Measurements from ENCODE around the gene SNX3. TPM values are rescaled to one million over a fixed set of nuclear protein-coding genes. Genes with fewer than 3 reads are reported as not detected.

The SNX3 gene
- polyA plus RNA-seq, 1 experiment, result 406 TPM

DNA sequence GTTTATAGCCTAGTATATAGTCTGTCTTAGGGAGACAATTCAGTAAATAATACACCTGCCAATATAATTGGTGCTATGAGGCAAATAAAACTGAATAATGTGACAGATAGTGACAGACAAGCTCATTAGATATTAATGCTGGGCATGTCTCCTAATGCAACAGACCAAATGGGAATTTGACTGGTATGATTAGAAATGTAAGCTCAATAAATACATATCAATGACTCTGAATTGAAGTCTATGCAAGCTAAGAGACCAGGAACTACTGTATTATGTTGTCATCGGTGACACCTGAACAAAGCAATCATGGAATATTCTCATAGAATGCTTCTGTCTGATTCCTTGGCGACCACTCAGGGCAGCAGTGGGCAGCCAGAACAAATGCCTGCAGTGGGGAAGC is 2.5 kb upstream of the SNX3 start:
- H3K4me3 ChIP-seq (ENCODE audit: low read depth, low read length), result no peak overlapping the region
- POLR2A ChIA-PET, result no interaction called here
- H3K27me3 ChIP-seq (ENCODE audit: control insufficient read depth, insufficient read depth, low read length), result no peaks in the 10 kb centered on the region
- CTCF ChIA-PET, result interaction anchor here (0.6 kb wide), 1 partner anchor 110 kb away, joined by 4 read pairs; no protein-coding TSS in a partner anchor
- no peak for DNase-seq (ENCODE audit: low read depth, low spot score)
- no peak overlapping the region for H3K27ac ChIP-seq (ENCODE audit: low read depth, low read length)
- TF ChIP-seq, protein P1, sequence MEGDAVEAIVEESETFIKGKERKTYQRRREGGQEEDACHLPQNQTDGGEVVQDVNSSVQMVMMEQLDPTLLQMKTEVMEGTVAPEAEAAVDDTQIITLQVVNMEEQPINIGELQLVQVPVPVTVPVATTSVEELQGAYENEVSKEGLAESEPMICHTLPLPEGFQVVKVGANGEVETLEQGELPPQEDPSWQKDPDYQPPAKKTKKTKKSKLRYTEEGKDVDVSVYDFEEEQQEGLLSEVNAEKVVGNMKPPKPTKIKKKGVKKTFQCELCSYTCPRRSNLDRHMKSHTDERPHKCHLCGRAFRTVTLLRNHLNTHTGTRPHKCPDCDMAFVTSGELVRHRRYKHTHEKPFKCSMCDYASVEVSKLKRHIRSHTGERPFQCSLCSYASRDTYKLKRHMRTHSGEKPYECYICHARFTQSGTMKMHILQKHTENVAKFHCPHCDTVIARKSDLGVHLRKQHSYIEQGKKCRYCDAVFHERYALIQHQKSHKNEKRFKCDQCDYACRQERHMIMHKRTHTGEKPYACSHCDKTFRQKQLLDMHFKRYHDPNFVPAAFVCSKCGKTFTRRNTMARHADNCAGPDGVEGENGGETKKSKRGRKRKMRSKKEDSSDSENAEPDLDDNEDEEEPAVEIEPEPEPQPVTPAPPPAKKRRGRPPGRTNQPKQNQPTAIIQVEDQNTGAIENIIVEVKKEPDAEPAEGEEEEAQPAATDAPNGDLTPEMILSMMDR (IDR thresholded peaks at IDR 0.05; ENCODE audit: low read depth, low read length), result no peak
- peaks cover 4% of the 10 kb centered on the region; the same call in 1 of the 2 replicates for H3K9me3 ChIP-seq (ENCODE audit: control insufficient read depth, insufficient read depth, low read length)

DNA sequence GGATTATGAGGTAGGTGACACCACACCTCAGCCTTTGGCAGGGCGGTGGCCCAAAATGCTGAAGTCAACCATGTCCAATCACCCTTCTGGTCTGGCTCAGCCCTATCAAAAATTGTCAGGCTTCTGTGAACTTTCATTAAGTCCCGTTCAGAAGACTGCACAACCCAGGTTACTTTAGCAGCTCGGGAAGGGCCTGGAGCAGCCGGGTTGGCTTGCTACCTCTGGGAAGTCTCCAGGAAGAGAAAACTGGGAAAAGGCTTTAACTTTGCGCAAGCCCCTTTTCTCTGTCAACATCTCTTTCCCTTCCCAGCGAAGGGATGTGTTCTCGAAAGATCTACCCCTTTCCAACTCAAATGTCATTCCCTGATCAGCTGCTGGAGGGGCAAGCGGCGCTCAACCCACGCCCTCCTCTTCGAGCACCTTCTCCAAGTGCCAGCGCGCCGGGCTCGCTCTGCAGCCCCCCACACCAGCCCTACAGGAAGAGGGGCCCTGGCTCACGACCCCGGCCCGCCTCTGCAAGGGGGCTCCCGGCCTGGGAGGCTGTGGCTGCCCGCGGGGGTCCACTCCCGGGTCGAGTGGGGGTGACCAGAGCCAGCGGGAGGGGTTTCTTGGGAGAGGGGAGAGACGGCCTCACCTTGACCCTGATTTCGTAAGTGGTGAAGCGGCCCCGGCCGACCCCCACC is 573 bp downstream of the SNX3 start:
- POLR2A ChIA-PET, result interaction anchor here (0.5 to 1.6 kb wide), 4 partner anchors 12 to 61 kb away, joined by 3 to 9 read pairs (median 6); partner anchors contain the start of gene AFG1L
- TF ChIP-seq, protein P1 (IDR thresholded peaks at IDR 0.05; ENCODE audit: low read depth, low read length), result no peak

DNA sequence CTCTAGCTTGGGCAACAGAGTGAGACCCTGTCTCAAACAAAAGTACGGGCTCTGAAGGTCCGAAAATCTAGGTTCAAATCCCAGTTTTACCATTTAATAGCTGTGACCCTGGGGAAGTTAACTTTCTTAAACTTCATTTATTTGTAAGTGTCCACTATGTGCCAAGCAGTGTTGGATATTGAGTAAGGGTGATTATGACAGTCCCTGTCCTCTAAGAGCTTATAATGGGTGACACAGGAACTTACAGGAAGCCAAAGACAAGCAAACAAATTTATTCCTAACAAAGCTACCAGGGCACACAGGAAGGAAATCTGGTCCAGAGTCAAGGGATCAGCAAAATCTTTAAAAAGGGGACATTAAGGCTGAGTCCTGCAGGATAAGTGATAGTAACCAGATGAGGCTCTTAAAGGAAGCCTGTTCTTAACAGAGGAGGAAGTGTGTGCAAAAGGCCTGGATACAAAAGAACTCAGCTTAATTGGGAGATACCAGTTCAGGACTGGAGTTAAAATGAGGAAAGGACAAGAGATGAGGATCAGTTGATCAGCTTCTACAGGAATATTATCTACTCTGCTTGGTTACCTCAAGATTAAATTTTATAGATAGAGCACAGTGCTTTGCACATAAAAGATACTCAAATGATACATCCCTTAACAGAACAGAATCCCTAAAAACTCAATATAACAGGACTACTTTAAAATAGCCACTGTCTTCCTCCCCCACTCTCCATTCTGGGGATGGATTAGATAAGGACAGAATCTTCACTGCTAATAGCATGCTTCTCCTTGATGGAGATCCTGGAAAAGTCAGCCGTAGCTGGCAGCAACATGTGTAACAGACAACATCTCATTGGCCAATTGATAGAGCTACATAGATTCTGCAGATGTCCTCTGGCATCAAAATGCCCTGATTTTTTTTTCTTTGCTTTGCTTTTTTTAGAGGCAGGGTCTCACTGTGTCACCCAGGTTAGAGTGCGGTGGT is 6.1 kb downstream of the SNX3 start:
- Histone ChIP-seq H3K27me3 (ENCODE audit: control insufficient read depth, insufficient read depth, low read length) (no peaks in the 10 kb centered on the region), H3K4me3 (ENCODE audit: low read depth, low read length) (no peak overlapping the region), H3K27ac (ENCODE audit: low read depth, low read length) (no peak overlapping the region), H3K9me3 (ENCODE audit: control insufficient read depth, insufficient read depth, low read length) (no peaks in the 10 kb centered on the region)
- ChIA-PET CTCF (interaction anchor here (0.6 to 1.0 kb wide), 4 partner anchors 237 to 273 kb away, joined by 3 to 6 read pairs (median 3); no protein-coding TSS in a partner anchor), POLR2A (no interaction called here)
- DNase-seq (ENCODE audit: low read depth, low spot score), result no peak
- TF ChIP-seq, protein P1 (IDR thresholded peaks at IDR 0.05; ENCODE audit: low read depth, low read length), result no peak

More for the DNA sequence above, 573 bp downstream of the SNX3 start:
- CTCF ChIA-PET, result interaction anchor here (1.0 to 3.2 kb wide), 3 partner anchors 12 to 232 kb away, joined by 3 to 15 read pairs (median 3); no protein-coding TSS in a partner anchor
- peak overlapping the region; percentile 73 for H3K27ac ChIP-seq (ENCODE audit: low read depth, low read length)
- H3K4me3 ChIP-seq (ENCODE audit: low read depth, low read length), result peak overlapping the region; percentile 86
- H3K9me3 ChIP-seq (ENCODE audit: control insufficient read depth, insufficient read depth, low read length), result peaks cover 4% of the 10 kb centered on the region; the same call in 1 of the 2 replicates
- no peaks in the 10 kb centered on the region for H3K27me3 ChIP-seq (ENCODE audit: control insufficient read depth, insufficient read depth, low read length)
- peak; percentile 3 for DNase-seq (ENCODE audit: low read depth, low spot score)

DNA sequence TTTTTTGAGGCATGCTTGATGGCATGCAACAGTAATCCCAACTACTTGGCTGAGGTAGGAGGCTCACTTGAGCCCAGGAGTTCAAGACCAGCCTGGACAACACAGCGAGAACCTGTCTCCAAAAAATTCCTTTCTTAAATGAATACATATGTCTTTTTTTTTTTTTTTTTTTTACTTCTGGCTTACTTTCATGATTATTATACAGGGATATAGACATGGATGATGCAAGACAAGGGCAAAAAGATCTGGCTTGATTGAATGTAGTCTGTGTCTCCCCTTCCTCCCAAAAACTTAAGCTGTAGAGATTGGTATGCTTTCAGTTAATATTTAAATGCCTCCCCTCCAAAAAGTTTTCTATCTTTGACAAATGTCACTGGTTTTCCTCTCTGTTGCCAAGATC is 7.6 kb downstream of the SNX3 start:
- Histone ChIP-seq H3K4me3 (ENCODE audit: low read depth, low read length) (no peak overlapping the region), H3K27ac (ENCODE audit: low read depth, low read length) (no peak overlapping the region), H3K9me3 (ENCODE audit: control insufficient read depth, insufficient read depth, low read length) (no peaks in the 10 kb centered on the region), H3K27me3 (ENCODE audit: control insufficient read depth, insufficient read depth, low read length) (no peaks in the 10 kb centered on the region)
- CTCF ChIA-PET, result interaction anchor here (0.6 to 2.9 kb wide), 3 partner anchors 34 to 238 kb away, joined by 4 to 9 read pairs (median 7); partner anchors contain the start of gene AFG1L
- no peak for DNase-seq (ENCODE audit: low read depth, low spot score)
- TF ChIP-seq, protein P1 (IDR thresholded peaks at IDR 0.05; ENCODE audit: low read depth, low read length), result no peak
- POLR2A ChIA-PET, result no interaction called here
